ENCODE measurements around the gene LEMD2. TPM values are rescaled to one million over a fixed set of nuclear protein-coding genes. Genes with fewer than 3 reads are reported as not detected.
A peak's percentile ranks its signal among the peaks of the same experiment; 100 is the strongest.

LEMD2 gene
- total and polyA plus RNA-seq, 9 of the 15 experiments (the other 6 are each of a cell fraction or from before 2014, with no cell fraction given) = 0.32 to 46.3 (median 30.8) TPM

DNA sequence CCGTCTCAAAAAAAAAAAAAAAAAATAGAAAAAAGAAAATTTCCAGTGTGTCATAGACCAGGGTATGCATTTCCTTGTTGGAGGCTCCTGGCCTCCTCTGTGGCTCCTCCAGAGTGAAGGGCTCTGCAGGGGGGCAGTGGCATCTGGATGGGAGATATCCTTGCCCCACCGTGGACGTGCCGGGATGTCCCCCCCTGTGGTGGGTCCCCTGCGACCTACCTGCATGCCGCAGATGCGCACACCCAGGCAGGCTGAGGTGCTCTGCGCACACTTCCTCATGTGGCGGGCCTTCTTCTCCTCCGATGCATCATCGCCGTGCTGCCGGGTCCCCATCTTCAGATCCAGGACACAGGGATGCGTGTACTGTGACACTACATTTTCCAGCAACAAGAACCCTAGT is 63.7 kb downstream of the LEMD2 start:
- ATAC-seq = no peak
- Histone ChIP-seq H3K36me3 (ENCODE audit: control insufficient read depth, insufficient read depth, low read length) (no peaks in the 10 kb centered on the region), H3K4me1 (replicated peaks in 1 of 2; ENCODE audit: control insufficient read depth in 2 of 2, insufficient read depth in 2 of 2, low read length in 2 of 2) (peaks cover 2 to 3% of the 10 kb centered on the region in 2 experiments; a peak in 2 of 5 replicates), H4K20me1 (replicated peaks; ENCODE audit: control insufficient read depth, insufficient read depth, low read length) (0 out of 2 replicates have a peak, but pooled peaks cover 11% of the 10 kb centered on the region), H3K4me2 (ENCODE audit: insufficient read depth, low read length) (no peak overlapping the region), H3K9me3 (replicated peaks; ENCODE audit: control insufficient read depth, insufficient read depth, low read depth, low read length) (no peaks in the 10 kb centered on the region), H3K4me3 (no peak overlapping the region), H2AFZ (ENCODE audit: low read depth, low read length) (no peak overlapping the region), H3K27ac (ENCODE audit: extremely low read depth, low read depth, low read length) (no peak overlapping the region), H3K9ac (ENCODE audit: insufficient read depth in 1 of 2, low read depth in 2 of 2, low read length in 2 of 2) (no peak overlapping the region), H3K9me1 (ENCODE audit: control insufficient read depth, insufficient read depth, low read length) (no peaks in the 10 kb centered on the region), H3K27me3 (ENCODE audit: control insufficient read depth in 2 of 2, insufficient read depth in 2 of 2, low read length in 2 of 2) (peaks cover 67 to 90% of the 10 kb centered on the region in 2 experiments), H3K79me2 (ENCODE audit: control insufficient read depth, insufficient read depth, low read length) (no peaks in the 10 kb centered on the region)
- ChIA-PET CTCF (ENCODE audit: low intra/inter-chr PET ratio) (no interaction called here), POLR2A (interaction anchor here (1.4 kb wide), 1 partner anchor 12 kb away, joined by 4 read pairs; no protein-coding TSS in a partner anchor)
- in situ Hi-C loops (cut with MboI) = no loop called here
- 5% methylated on average over 13 of the region's 14 CpGs for WGBS (ENCODE audit: insufficient coverage, low coverage, missing lambda C conversion rate)
- no TSS peak for BruUV-seq (replicated peaks)
- intact Hi-C loops (cut with micrococcal nuclease) = no loop called here
- FAIRE-seq = no peak
- DNase-seq (ENCODE audit: extremely low read depth in 1 of 4, low spot score in 3 of 4) = no peak
- TF ChIP-seq NRF1 (conservative IDR thresholded peaks at IDR 0.05 in 1 of 2, IDR thresholded peaks at IDR 0.05 in 1 of 2) = peak; percentile 44 to 57; a peak in 2 of 4 replicates
- no peak for TF ChIP-seq ZNF24 (IDR thresholded peaks at IDR 0.05)

DNA sequence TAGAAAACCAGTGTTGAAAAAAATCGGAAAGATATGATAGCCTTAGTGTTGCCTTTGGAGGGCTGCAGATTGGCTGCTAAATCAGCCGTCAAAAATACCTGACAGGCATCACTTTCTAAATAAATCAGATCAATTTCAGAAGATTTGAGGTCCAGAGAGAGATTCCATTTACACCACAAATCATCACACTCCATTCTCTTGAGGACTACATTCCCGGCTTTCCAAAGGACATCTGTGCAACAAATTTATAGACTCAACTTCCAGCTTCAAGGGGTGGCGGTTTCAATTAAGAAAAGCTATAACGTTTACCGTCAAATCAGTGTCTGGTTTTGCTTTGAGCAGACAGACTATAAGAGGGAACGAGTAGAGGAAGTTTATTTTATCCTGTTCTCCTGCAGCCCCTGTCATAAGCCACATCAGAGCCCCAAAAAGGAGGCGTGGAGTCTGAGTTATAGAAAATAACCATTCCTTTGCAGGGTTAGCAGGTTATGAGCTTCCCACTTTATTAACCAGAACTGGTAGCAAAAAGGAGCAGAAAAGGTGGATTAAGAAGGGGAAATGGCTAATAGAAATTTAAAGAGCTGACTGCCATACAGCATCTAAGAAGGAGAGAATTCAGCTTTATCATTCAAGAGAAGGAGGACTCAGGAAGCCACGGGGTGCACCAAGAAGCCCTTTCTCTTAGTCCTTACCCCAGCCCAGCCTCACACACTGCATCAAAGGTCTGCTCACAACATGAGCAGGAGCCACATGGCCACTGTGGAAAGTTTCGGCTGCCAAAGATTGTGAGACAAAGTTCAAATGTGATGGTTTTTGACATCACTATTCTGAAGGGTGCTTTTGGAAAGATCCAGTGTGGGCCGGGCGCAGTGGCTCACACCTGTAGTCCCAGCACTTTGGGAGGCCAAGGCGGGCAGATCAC is 64.6 kb downstream of the LEMD2 start:
- Histone ChIP-seq H3K36me3 (ENCODE audit: control insufficient read depth, insufficient read depth, low read length) (no peaks in the 10 kb centered on the region), H3K27ac (ENCODE audit: extremely low read depth, low read depth, low read length) (no peak overlapping the region), H3K9ac (ENCODE audit: insufficient read depth in 1 of 2, low read depth in 2 of 2, low read length in 2 of 2) (no peak overlapping the region), H3K9me3 (replicated peaks; ENCODE audit: control insufficient read depth, insufficient read depth, low read depth, low read length) (no peaks in the 10 kb centered on the region), H2AFZ (ENCODE audit: low read depth, low read length) (no peak overlapping the region), H3K4me2 (ENCODE audit: insufficient read depth, low read length) (no peak overlapping the region), H3K79me2 (ENCODE audit: control insufficient read depth, insufficient read depth, low read length) (no peaks in the 10 kb centered on the region), H3K9me1 (ENCODE audit: control insufficient read depth, insufficient read depth, low read length) (no peaks in the 10 kb centered on the region), H4K20me1 (replicated peaks; ENCODE audit: control insufficient read depth, insufficient read depth, low read length) (0 out of 2 replicates have a peak, but pooled peaks cover 11% of the 10 kb centered on the region), H3K27me3 (ENCODE audit: control insufficient read depth in 2 of 2, insufficient read depth in 2 of 2, low read length in 2 of 2) (peaks cover 68 to 88% of the 10 kb centered on the region in 2 experiments), H3K4me3 (no peak overlapping the region), H3K4me1 (replicated peaks in 1 of 2; ENCODE audit: control insufficient read depth in 2 of 2, insufficient read depth in 2 of 2, low read length in 2 of 2) (no peaks in the 10 kb centered on the region)
- WGBS (ENCODE audit: insufficient coverage, low coverage, missing lambda C conversion rate) = 3% methylated on average over 13 of the region's 13 CpGs
- no peak for ATAC-seq
- DNase-seq (ENCODE audit: extremely low read depth in 1 of 4, low spot score in 3 of 4) = no peak
- intact Hi-C loops (cut with micrococcal nuclease) (no loop called here), in situ Hi-C loops (cut with MboI) (no loop called here)
- ChIA-PET POLR2A (interaction anchor here (1.0 to 3.5 kb wide), 2 partner anchors 13 to 19 kb away, joined by 3 to 14 read pairs; partner anchors contain the start of gene UQCC2), CTCF (ENCODE audit: low intra/inter-chr PET ratio) (interaction anchor here (0.8 kb wide), 1 partner anchor 40 kb away, joined by 3 read pairs; no protein-coding TSS in a partner anchor)
- FAIRE-seq = no peak
- no TSS peak for BruUV-seq (replicated peaks)
- no peak for TF ChIP-seq ZFPM2 (CRISPR knock-in tag; IDR thresholded peaks at IDR 0.05)
- TF ChIP-seq KDM1A (IDR thresholded peaks at IDR 0.05) = no peak
- TF ChIP-seq NCOA6 (IDR thresholded peaks at IDR 0.05) = no peak
- no peak for TF ChIP-seq ZNF165 (CRISPR knock-in tag; IDR thresholded peaks at IDR 0.05; ENCODE audit: borderline replicate concordance)
- no peak for TF ChIP-seq HMG20A (CRISPR knock-in tag; conservative IDR thresholded peaks at IDR 0.05)
- TF ChIP-seq GATAD2A (IDR thresholded peaks at IDR 0.05) = no peak
- TF ChIP-seq, protein P1, sequence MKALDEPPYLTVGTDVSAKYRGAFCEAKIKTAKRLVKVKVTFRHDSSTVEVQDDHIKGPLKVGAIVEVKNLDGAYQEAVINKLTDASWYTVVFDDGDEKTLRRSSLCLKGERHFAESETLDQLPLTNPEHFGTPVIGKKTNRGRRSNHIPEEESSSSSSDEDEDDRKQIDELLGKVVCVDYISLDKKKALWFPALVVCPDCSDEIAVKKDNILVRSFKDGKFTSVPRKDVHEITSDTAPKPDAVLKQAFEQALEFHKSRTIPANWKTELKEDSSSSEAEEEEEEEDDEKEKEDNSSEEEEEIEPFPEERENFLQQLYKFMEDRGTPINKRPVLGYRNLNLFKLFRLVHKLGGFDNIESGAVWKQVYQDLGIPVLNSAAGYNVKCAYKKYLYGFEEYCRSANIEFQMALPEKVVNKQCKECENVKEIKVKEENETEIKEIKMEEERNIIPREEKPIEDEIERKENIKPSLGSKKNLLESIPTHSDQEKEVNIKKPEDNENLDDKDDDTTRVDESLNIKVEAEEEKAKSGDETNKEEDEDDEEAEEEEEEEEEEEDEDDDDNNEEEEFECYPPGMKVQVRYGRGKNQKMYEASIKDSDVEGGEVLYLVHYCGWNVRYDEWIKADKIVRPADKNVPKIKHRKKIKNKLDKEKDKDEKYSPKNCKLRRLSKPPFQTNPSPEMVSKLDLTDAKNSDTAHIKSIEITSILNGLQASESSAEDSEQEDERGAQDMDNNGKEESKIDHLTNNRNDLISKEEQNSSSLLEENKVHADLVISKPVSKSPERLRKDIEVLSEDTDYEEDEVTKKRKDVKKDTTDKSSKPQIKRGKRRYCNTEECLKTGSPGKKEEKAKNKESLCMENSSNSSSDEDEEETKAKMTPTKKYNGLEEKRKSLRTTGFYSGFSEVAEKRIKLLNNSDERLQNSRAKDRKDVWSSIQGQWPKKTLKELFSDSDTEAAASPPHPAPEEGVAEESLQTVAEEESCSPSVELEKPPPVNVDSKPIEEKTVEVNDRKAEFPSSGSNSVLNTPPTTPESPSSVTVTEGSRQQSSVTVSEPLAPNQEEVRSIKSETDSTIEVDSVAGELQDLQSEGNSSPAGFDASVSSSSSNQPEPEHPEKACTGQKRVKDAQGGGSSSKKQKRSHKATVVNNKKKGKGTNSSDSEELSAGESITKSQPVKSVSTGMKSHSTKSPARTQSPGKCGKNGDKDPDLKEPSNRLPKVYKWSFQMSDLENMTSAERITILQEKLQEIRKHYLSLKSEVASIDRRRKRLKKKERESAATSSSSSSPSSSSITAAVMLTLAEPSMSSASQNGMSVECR (CRISPR knock-in tag; IDR thresholded peaks at IDR 0.05) = no peak
- TF ChIP-seq, protein P2, sequence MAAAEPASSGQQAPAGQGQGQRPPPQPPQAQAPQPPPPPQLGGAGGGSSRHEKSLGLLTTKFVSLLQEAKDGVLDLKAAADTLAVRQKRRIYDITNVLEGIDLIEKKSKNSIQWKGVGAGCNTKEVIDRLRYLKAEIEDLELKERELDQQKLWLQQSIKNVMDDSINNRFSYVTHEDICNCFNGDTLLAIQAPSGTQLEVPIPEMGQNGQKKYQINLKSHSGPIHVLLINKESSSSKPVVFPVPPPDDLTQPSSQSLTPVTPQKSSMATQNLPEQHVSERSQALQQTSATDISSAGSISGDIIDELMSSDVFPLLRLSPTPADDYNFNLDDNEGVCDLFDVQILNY (CRISPR knock-in tag; IDR thresholded peaks at IDR 0.05) = no peak

All from K562 (cell line).